SK-N-SH treated with all-trans-retinoic acid at 6 μM for 48 hours (cell line): ENCODE results near the gene FOXA2.

Experiments
- ARNTL ChIP-seq: fragments of 450-650 bp; formaldehyde crosslinking; IDR thresholded peaks from 2 replicates; pipeline ENCODE4 v1.5.0; 2020; ENCODE audit warnings: low read depth, mild to moderate bottlenecking, moderate library complexity, borderline replicate concordance
- CREB5 ChIP-seq: fragments of 250-450 bp; sonication (Bioruptor Pico); IDR thresholded peaks from 2 replicates; pipeline ENCODE4 v1.5.1; 2020; ENCODE audit warnings: low read depth, mild to moderate bottlenecking, moderate library complexity
- ESRRG ChIP-seq: fragments of 250-450 bp; sonication (Bioruptor Pico); IDR thresholded peaks from 2 replicates; pipeline ENCODE4 v1.6.1; 2021; ENCODE audit warnings: mild to moderate bottlenecking
- OSR1 ChIP-seq: fragments of 250-450 bp; sonication (Bioruptor Pico); IDR thresholded peaks from 2 replicates; pipeline ENCODE4 v1.8.0; 2022; ENCODE audit warnings: moderate library complexity, mild to moderate bottlenecking, inconsistent platforms
- ZFP3 ChIP-seq: fragments of 250-450 bp; sonication (Bioruptor Pico); IDR thresholded peaks from 2 replicates; pipeline ENCODE4 v1.5.0; 2020; ENCODE audit warnings: mild to moderate bottlenecking, moderate library complexity
- ZFP30 ChIP-seq: fragments of 450-650 bp; formaldehyde crosslinking; IDR thresholded peaks from 2 replicates; pipeline ENCODE4 v1.5.0; 2022; ENCODE audit warnings: mild to moderate bottlenecking, moderate library complexity

- no peak for TF ChIP-seq ESRRG (CRISPR knock-in tag)
- no peak for TF ChIP-seq ZFP30
- no peak for TF ChIP-seq ZFP3 (CRISPR knock-in tag)
- TF ChIP-seq OSR1 (CRISPR knock-in tag): no peak
- no peak for TF ChIP-seq CREB5 (CRISPR knock-in tag)
- TF ChIP-seq ARNTL (CRISPR knock-in tag): no peak
Observed at GRCh38 chr20:22572491-22572890, 11.9 kb downstream of the FOXA2 start.
